Measurements from ENCODE around the gene ALOX15B.
"Not testable (repeated sequence)": the region's sequence is repeated elsewhere in the genome, so short reads cannot be mapped to it uniquely, and the experiment has no call there.

The ALOX15B gene

DNA sequence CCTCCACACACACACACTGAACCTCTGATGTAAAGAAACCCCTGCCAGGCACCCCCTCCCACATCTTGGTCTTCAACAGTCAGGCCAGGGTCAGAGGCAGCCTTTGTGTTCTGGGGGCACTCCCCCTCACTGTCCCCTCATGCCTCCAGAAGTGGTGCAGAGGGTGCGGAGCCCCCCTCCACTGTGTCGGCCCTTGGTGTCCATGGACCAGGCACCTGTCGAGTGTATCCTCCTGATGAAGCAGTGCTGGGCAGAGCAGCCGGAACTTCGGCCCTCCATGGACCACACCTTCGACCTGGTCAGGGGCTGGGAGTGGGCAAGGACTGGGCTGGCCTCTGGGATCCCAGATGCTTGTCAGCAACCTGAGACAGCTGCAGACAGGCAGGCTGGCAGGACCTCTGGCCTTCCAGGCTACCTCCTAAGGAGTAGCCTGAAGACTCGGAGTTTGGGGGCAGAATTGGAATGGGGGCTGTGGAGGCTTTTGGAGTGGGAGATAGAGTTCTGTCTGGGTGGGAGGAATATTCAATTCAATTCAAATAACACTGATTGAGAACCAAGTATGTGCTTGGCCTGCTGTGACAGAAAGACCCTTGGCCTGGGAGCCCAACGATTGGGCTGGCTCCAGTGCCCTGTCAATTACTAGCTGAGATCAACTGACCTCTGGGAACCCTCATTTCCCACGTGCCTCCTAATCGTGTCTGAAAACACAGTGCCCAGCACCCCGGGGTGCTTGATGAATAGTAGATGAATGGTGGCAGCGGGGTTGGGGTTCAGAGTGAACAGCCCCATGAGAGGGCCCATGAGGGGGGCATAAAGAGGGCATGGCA is 24.9 kb upstream of the ALOX15B start:
- no peak for ATAC-seq

DNA sequence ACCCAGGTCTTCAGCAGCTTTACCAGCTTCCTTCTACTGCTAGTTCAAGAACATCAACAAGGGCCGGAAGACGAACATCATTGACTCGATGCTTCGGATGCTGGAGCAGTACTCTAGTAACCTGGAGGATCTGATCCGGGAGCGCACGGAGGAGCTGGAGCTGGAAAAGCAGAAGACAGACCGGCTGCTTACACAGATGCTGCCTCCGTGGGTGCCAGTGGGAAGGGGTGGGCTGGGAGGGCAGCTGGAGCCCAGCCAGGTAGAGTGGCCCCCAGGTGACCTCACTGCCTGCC is 24.4 kb upstream of the ALOX15B start:
- DNase-seq, result no peak
- no peak for ATAC-seq

More for the DNA sequence above, 24.9 kb upstream of the ALOX15B start:
- no peak for DNase-seq

DNA sequence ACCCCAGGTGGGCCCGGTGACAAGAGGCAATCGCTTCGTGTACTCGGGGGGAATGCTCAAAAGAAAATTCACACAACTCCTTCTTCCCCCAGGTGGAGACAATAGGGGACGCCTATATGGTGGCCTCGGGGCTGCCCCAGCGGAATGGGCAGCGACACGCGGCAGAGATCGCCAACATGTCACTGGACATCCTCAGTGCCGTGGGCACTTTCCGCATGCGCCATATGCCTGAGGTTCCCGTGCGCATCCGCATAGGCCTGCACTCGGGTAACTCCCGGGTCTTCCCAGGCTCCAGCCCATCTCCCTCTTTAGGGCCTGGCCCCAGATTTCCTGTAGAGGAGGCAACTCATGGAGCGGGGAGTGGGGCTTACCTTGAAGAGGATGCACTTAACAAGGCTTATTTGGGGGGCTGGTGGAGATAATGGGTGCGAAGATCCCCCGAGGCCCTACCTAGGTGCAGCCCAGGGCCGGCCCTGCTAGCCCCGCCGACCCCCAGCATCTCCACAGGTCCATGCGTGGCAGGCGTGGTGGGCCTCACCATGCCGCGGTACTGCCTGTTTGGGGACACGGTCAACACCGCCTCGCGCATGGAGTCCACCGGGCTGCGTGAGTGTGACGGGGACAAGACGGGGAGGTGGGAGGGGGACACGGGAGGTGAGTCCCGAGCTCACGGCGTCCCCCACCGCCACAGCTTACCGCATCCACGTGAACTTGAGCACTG is 23.5 kb upstream of the ALOX15B start:
- ATAC-seq, result no peak
- DNase-seq, result no peak

DNA sequence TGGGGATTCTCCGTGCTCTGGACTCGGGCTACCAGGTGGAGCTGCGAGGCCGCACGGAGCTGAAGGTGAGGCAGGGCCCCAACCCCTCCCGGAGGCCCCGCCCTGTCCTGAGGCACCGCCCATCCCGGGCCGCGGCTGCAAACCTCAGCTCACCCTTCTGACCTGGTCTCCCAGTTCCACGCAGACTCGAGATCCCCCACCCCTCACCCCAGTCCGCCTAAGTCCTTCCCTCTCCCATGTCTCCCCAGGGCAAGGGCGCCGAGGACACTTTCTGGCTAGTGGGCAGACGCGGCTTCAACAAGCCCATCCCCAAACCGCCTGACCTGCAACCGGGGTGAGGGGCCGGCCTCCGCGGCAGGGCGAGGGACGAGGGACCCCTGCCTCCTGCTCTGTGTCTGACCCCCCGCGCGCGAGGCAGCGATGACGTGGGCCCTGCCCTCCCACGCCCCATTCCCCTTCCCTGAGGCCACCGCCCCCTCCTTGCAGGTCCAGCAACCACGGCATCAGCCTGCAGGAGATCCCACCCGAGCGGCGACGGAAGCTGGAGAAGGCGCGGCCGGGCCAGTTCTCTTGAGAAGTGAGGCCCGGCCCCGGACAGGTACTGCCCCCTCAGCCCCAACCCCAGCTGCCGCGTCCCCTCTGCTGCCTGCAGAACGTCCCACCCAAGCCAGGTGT is 22.8 kb upstream of the ALOX15B start:
- DNase-seq, result peak; percentile 29
- peak; percentile 4 for ATAC-seq

DNA sequence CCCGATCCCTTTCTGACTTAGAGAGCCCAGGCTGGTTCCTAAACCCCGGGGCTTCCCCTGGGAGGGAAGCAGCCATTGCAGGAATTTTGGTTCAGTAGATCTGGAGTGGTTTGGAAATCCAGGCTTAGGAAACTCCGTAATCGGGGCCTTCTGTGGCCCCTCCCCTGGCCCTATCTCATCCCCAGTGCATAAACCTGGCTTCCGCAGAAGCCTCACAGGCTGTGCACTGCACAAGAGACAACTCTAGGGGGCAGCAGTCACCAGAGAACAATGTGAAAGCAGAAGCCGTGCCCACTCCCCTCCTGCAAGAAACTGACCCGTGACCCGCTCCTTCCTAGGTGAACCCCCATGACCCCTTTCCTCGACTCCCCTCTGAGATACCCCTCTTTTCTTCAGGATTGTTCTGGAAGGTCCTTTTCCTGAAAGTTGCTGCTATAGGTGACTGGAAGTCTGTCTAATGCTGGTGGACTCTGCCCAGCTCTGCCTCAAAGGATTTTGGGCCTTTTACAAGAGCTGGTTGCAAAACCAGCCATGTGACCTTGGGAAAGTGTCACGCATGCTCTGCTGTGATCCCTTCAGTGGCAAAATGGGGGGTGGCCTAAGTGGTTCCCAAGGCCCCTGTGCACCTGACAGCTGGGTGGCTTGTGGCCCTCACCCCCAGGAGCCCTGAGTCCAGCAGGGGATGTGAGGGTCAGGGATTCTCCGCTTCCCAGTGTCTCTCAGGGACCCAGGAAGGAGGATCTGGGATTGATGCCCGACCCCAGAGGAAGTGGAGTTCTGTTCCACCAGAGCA is 22.0 kb upstream of the ALOX15B start:
- peak; percentile 68 for DNase-seq
- peak; percentile 72 for ATAC-seq

DNA sequence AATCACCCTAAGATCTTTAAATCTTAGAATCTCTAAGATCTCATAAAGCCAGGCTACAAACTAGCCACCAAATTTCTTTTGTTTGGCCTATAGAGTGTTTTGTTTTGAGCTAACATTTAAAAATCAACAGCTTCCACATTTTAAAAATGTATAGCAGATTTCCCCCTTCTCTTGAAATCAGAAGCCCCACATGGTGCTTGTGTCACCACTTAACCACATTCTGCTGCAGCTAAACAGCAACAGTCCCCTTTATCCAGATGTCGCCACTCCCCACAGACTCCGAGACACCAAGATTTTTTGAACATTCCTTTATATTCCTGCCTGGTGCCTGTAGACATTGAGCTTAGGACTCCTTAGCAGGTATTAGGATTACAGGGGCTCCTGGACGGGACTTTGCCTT is 20.4 kb upstream of the ALOX15B start:
- ATAC-seq (no peak), DNase-seq (no peak)

DNA sequence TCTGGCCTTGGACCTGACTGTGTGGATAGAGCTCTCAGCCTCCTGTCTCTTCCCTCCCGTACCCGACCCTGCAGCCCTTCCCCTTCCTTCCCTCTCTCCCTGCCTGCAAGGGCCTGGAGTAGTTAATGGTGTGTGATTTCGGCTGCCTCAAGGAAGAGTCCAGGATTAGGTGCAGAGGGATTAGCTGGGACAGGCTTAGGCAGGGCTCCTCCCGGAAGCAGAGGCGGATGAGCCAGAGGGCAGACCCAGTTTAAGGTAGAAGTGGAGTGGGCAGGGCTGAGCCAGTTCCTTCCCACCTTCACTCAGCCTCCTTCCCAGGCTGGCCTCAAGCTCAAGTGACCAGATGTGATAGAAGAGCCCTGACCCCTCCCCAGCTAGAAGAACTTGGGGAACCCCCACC is 19.7 kb upstream of the ALOX15B start:
- DNase-seq (no peak), ATAC-seq (no peak)

DNA sequence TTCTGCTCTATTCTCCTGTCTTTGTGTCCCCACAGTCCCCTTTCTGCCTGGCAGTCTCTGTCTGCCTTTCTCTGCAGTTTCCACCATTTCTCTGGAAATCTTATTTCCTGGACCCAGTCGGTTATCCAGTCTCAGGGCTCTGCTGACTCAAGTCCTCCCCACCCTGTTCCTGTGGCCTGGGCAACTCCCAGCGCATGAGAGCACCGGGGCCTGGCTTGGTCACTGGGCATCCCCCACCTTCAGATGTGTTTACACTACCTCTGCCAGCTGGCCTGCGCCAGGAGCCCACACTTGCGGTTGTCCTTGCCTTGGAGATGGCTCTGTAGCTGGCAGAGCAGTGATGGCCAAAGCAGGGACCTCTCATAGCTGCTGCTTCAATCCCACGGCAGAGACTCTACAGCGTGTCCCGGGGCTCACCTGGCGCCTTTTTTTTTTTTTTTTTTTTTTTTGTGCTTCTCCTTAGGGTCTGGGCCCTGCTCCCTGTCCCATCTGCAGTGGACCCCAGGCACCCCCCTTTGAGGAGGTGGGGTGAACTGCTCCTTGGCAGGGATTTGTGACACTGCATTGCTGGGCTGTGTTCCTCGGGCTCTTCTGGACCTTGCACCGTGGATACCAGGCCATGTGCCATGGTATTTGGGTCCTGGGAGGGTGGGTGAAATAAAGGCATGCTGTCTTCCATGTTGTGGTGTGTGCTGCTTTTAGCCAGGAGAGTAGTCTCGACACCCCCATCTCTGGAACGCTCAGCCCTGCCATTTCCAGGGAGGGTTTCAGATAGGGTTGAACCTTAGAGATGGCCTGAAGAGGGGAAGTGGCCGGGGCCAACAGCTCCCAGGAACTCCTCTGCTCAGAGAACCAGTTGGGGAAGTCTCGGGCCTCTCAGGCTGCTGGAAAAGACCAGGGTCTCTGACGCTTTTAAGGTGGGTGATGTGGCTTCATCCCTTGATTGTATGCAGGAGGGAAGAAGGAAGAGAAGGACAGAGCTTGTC is 18.9 kb upstream of the ALOX15B start:
- ATAC-seq (peak; percentile 57), DNase-seq (peak; percentile 42)

DNA sequence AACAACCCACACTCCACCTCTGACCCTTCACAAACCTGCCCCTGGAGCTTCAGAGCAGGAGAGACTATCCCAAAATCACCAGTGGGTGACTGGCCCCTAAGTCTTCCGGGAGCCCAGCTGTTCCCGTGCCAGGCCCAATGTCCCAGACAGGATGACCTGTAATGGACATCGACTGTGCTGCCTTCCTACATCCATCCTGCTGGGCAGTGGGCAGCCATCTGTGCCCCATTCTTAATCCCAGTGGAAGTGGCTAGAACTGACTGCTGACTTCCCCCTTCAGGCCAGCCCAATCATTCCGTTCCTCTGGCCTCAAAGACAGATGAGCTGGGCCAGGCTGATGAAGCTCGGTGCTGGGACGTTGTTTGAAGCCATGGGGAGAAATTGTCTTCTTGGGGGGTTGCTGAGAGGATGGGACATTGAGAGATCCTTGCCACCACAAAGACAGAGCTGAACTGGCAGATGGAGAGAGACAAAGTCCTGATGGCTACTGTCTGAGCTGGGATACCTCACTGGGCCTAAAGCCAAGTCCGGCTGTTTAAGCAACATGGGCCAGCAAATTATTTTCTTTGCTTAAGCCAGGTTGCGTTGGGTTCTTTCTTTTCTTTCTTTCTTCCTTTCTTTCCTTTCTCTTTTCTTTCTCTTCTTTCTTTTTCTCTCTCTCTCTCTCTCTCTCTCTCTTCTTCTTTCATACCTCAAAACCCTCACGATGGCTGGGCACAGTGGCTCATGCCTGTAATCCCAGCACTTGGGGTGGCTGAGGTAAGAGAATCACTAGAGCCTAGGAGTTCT is 17.9 kb upstream of the ALOX15B start:
- DNase-seq (no peak), ATAC-seq (no peak)

DNA sequence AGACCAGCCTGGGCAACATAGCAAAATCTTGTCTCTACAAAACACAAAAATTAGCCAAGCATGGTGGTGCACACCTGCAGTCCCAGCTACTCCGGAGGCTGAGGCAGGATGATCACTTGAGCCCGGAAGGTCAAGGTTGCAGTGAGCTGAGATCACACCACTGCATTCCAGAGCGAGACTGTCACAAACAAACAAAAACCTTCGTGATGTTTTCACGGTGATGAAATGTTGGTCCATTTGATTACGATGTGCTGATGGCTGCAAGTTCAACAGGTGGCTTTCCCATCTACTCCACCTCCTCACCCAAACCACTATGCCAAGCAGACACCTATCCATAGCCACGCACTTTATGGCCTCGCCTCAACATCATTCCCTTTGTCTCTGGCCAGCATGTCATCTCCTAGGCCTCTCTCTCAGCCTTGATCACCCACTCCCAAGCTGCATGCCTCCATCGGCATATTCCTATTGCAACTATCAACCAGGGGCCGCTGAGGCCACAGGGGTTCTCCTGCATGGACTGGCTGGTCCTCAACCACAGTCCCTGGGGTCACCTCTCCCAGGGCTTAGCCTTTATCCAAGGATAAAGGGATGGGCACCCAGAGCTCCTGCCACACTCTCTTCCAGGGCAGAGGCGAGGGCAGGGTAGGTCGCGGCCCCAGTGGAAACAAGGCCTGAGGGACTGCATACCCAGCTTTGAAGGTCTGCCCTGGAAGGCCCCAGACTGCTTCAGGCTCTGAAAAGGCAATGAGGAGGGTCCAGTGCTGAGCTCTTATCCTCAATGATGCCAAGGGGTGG is 17.1 kb upstream of the ALOX15B start:
- ATAC-seq (no peak), DNase-seq (no peak)

DNA sequence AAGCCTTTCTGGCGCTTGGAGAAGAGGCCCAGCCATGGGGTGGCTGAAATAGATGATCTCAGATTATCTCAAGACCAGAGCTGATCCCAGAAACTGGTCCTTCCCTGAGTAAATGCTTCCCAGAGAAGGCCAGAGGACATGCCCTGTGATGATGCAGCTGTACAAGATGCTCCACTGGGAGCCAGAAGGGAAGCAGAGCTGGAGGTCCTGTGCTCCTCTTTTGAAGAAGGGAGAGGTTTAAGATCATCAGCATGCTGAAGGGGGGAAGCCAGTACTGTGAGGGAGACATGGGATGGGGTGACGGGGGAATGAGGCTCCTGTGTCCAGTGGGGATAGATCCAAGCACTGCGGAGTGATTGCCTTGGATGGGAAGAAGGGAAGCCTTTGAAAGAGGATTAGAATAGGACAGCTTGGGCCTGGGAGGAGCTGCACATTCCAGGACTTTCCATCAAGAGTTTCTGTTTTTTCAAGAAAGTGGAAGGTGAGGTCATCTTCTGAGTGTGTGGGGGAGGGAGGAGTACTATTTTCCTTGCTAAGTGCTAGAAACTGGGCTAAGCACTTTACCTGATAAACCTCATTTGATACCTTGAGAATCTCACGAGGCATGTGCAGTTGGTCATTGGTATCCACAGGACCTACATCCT is 16.4 kb upstream of the ALOX15B start:
- DNase-seq (no peak), ATAC-seq (no peak)

DNA sequence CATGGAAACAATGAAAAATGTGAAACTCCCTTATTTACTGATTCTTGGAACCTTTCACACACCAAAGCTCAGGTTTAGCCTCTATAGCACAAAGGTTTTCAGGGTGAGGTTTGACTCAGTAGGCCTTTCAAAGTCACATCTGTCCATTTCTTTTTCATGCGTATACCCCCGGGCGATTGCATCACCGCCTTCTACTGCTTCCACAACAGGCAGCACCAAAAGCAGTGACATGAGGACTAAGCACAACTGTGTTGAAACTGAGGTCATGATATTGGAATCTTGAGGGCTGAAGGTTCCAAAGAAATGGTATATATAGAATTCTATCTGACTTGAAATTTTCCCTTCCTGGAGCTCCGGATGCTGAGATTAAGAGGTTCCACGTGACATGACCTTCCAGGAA is 14.7 kb upstream of the ALOX15B start:
- not testable (repeated sequence) for ATAC-seq, DNase-seq

DNA sequence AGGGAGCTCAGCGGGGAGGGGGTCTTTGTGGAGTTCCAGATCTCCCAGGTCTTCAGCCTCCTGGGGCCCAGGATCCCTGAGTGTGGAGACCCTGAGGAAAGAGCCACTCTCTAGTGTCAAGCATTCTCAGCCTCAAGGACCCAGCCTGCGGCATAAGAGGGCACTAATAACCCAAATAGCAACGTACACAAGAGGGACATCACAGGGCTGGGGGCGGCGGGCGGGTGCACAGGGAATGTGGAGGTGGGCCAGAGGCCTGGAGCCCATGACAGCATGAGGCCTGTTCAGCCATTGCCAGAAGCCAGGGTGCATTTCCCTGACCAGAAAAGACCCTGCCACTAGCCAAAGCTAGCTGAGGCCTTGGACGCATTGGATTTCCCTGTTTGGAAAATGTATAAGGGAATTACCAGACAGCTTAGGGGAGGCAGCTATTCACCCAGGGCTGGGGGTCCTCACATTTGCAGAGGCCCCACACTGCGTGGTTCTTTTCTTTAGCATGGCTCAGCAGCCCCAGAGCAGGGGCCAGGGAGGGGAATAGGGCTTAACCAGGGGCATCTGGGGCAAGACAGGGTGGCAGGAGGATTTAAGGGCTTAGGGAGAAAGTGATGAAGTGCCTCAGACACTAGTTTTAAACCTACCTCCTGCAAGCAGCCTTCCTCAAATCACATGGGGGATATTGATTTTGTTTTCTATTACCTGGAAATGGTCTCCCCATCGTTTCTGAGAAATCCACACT is 13.5 kb upstream of the ALOX15B start:
- no peak for DNase-seq

DNA sequence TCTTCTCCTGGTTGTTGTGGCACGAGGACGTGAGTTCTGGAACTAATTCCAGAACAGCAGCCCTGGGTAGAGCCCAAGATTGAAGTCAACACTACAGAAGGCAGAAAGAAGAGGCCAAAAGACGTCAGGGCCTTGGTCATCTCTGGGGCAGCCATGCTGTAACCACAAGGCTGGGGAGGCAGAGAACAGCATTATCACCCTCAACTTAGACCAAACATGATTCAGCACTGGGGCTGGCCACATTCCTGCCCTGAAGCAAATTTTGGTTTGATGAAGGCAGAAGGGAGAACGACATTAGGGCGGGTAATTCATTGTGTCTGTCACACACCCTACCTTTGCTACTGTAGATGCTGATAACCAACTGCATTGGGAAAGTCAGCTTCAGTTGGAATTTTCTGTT is 9.7 kb upstream of the ALOX15B start:
- no peak for ATAC-seq
- DNase-seq, result no peak

More for the DNA sequence above, 13.5 kb upstream of the ALOX15B start:
- no peak for ATAC-seq

DNA sequence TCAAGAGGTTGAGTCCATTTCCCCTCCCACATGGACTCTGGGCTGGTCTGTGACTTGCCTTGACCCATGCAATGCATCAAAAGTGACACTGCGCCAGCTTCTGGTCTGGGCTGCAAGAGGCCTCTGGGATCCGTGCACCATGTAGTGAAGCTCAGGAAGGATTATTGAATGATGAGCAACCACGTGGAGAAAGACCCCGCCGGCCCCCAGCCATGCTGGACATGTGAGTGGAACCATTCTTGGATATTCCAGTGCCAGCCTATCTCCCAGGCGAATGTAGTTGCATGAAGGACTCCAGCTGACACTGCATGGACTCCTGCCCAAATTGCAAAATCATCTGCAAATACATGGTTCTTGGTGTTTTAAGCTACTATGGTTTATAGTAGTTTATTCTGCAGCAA is 7.6 kb upstream of the ALOX15B start:
- no peak for ATAC-seq
- no peak for DNase-seq

DNA sequence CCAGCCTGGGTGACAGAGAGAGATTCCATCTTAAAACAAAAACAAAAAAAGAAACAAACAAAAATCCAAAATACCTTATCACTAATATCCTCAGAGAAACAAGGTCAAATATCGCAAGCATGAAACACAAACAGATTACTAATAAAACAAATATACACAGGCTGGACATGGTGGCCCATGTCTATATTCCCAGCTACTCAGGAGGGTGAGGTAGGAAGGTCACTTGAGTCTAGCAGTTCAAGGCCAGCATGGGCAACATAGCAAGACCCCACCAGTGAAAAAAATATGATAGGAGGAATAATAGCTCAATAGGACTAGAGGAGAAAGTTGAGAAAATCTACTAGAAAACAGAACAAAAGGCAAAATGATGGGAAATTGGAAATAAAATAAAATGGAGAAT is 6.9 kb upstream of the ALOX15B start:
- no peak for ATAC-seq
- DNase-seq, result no peak

DNA sequence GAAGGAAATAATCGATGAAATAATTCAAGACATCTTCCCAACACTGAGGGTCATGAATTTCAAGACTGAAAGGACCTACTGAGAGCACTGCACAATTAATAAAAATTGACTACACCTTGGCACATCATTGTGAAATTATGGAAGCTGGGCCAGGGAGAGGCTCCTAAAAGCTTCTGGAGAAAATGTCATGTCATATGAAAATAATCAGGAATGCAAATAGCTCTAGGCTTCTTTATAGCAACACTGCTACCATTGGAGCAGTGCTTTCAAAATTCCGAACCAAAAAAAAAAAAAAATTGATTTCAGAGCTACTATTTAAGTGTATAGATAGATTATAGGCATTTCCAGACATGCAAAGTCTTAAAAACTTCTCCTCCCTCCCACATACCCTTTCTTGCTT is 6.4 kb upstream of the ALOX15B start:
- DNase-seq, result no peak

DNA sequence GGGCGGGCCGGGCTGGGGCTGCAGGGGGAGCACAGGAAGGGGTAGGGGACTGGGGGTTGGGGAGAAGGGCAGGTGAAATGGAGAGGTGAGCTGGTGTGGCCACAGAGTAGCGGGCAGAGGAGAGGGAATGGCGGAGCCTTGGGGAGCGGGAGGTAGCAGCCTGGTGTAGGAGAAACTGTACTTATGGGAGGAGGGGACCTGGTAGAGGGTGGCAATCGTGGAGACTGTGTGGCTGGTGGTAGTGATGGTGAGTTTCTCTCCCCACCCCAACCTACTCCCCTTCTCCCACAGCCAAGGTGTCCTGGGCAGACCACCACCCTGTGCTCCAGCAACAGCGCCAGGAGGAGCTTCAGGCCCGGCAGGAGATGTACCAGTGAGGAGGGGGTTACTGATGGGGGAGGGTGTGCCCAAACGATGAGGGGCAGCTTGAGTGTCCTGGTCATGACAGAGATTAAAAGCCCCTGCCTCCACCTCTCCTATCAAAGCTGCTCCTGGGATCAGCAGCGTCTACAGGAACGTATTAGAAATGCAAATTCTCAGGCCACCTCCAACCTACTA is 831 bp downstream of the ALOX15B start:
- ATAC-seq (no peak), DNase-seq (no peak)

More for the DNA sequence above, 6.4 kb upstream of the ALOX15B start:
- no peak for ATAC-seq
